GM18505 (cell line): Measurements from ENCODE around the gene MRPS6.

Experiments used
- ATAC-seq: cut with Tn5 transposase; IDR thresholded peaks from one replicate; pipeline ENCODE4 v1.9.1; 2021; ENCODE audit not compliant: unreplicated experiment
- POLR2A ChIP-seq: IDR thresholded peaks from 4 replicates; pipeline ENCODE4 v1.6.1; 2011; ENCODE audit warnings: borderline replicate concordance; ENCODE audit not compliant: insufficient read depth, insufficient read length; ENCODE audit errors: extremely low read depth

Gene MRPS6

DNA sequence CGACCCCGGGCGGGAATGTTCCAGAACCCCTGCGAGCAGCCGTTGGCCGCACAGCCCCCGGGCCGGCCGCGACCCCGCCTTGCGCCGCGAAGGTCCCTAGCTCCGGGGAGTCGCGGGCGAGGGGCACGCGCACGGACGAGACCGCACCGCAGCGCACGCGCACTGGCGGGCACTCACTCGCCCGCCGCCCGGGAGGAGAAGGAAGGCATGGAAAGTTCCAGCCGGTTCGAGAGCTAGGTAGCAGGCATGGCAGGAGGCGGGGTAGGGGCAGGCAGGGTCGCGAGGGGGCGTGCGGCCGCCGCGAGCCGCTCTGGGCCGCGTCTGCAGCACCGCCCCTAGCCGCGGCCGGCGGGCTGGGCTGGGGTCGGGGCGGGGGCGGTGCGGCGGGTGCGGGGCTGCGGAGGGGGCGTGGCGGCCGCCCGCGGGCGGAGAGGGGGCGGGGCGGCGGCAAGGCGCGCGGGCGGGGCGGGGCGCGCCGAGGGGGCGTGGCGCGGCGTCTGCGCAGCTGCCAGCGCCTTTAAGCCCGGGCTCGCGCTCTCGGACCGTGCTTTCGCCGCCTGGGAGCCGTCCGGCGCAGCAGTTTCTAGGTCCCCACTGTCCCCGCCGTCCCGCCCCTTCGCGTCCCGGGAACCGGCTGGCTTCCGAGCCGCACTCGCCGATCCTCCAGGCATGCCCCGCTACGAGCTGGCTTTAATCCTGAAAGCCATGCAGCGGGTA is at the start of gene MRPS6, which contains the start of gene SLC5A3:
Gene MRPS6, plus strand, starts transcription at position 547 of the 717 bp plus-strand sequence. Its CDS starts 123 bp downstream, at position 670.
Gene SLC5A3, plus strand, starts transcription at position 547 of the 717 bp plus-strand sequence. CDS start 21,621 bp downstream, outside the sequence.
- ATAC-seq, result peak; percentile 76
- peak; percentile 97 for TF ChIP-seq POLR2A

DNA sequence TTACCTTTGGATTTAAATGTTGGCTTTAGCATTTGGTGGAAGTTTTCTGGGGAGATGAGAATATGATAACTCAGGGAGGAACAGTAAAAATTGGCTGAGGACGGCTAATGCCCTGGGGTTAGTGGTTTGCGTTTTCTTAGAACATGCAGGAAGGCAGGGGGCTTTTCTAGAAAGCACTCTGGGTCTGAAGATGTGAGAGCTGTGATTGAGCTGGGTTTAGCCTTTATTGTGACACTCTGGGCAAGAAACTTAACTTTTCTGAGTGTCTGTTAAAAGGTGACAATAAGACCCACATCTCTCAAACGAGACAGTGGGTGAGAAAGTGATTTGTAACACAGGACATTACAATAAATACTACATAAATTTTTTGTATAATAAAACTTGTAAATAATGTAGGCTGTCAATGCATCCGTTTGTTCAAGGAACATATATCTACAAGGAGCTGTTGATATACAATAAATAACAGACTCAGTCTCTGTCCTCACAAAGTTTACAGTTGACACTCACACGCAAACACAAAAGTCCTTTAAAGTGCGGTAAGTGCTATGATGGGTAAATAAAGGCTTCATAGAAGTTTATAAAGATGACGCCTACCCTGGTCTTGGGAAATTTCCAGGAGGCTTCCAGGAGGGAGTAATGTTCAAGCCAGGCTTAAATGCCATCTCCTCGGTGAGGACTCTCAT is 49.5 kb upstream of the MRPS6 start:
- TF ChIP-seq POLR2A, result no peak
- ATAC-seq, result no peak

GRCh38 chr21:34024374-34024693 is 49.0 kb upstream of the MRPS6 start:
- no peak for ATAC-seq
- no peak for TF ChIP-seq POLR2A

DNA sequence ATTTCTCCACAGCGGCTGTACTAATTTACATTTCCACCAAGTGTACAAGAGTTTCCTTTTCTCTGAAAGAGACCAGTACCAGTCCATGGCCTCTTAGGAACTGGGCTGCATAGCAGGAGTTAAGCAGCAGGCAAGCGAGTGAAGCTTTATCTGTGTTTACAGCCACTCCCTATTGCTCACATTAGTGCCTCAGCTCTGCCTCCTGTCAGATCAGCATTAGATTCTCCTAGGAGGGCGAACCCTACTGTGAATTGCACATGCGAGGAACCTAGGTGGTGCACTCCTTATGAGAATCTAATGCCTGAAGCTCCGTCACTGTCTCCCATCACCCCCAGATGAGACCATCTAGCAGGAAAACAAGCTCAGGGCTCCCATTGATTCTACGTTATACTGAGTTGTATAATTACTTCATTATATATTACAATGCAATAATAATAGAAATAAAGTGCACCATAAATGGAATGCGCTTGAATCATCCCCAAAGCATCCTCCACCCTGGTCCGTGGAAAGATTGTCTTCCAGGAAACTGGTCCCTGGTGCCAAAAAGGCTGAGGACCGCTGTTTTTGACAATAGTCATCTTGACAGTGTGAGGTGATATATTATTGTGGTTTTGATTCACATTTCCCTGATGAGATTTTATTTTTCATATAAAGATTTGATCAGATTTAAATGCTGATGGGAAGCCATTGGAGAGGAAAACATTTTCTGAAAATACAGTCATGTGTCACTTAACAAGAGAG is 45.5 kb upstream of the MRPS6 start:
- no peak for TF ChIP-seq POLR2A
- ATAC-seq, result no peak

DNA sequence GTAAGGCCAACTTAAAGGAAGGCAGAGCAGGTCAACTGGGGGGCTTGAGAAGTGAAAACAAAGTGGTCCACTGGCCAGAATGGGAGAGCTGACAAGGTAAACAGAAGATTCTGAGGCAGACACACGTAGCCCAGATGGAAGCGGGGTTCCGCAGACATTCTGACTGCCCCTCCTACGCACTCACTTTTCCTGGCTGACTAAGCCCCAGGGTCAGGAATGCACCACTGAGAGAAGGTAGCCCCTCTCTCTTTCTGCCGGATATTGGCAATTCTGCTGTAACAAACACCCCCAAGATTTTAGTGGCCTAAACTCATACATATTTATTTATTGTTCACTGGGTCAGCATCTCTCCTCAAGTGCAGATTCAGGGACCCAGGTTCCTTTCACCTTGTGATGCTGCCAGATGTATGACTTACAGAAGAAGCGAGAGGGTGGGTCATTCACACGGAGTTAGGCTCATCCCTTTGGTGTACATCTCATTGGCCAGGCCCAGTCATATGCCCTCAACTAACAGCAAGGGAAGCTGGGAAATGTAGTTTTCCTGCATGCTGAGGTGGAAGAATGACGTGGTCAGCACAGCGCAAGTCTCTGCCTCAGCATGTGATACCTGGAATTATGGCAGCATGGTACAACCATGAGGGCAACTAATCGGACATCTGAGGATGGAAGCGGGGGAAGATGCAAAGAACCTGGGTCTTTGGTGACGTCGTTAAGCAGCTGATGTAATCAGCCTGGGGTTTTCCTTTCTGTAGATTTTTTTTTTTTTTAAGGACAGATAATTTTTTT is 43.4 kb upstream of the MRPS6 start:
- TF ChIP-seq POLR2A, result no peak
- ATAC-seq, result no peak

- no peak for ATAC-seq
- TF ChIP-seq POLR2A, result no peak
Observed at GRCh38 chr21:34031835-34032370, 41.5 kb upstream of the MRPS6 start.

GRCh38 chr21:34034369-34035014 is 38.9 kb upstream of the MRPS6 start:
- TF ChIP-seq POLR2A, result no peak
- ATAC-seq, result no peak

DNA sequence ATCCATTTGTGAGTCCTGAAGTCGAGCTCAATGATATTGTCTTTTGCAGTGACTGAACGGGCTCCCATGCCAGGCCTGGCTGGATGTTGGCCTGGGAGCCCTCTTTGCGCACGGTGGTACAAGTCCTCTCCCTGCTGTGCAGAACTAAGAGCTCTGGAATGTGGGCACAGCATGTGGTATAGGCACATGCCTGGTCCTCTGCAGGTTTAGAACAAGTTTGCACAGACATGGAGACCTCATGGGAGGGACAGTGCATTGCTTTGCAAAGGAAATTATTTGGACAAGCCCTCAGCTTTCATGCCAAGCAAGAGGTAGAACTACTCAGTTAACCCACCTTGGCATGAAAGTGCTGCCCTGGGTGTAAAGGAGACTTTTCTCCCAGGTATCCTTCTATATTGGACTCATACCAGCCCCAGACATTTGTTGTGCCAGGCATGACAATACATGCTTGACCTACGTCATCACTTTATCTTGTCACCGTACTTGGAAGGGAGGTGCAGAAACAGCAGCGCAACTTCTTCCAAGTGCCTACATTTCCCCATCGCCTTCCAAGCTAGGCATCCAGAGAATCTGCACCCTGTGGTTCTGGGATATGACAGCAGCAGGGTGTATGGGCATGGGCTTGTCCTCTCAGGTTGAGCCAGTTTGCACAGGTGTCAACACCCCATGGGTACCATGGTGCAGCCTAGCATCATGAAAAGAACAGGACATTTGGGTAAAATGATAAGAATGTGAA is 37.6 kb upstream of the MRPS6 start:
- ATAC-seq, result no peak
- TF ChIP-seq POLR2A, result no peak

GRCh38 chr21:34037009-34037795 is 36.2 kb upstream of the MRPS6 start:
- no peak for TF ChIP-seq POLR2A
- no peak for ATAC-seq

GRCh38 chr21:34039678-34040382 is 33.5 kb upstream of the MRPS6 start:
- ATAC-seq, result no peak
- TF ChIP-seq POLR2A, result no peak
